Measurements from ENCODE around the gene CEP192.

DNA sequence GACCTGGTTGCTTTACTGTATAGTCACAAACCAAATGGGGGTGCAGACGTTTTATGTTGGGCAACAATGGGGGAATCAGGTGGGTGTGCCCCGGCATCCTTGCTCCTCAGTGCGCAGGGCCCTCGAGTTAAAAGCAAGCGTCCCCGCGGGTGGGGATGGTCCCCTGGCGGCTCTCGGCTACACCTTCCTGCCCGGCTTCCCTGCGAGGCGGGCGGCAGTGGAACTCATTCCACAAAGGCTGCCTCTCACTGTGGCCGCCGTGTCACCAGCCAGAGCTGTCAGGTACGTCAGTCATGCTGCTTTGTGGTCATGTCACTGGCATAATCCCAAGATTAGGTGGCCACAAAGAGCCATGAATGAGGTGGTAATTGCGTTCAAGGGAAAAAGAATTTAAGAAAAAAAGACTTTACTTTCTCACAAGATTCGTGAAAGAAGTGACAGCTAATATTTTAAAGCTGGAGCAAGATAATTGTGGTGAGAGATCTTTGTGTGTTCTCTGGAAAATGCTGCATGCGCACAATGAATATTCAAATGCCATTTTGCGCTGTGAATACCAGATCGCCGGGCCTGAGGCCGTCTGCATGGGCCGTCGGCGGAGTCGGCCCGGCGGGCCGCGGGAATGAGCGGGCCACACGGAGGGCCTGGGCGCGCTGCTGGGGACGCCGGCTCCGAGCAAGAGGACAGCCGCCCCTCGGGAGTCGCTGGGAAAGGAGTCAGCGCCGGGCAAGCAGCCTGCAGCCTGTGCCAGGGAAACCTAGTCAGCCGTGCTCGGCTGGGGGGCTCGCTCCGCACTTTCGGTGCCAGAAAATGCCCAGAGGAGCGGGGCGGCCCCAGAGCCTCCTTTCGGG lies 145.1 kb downstream of the CEP192 start:
- TF ChIP-seq, protein P1, sequence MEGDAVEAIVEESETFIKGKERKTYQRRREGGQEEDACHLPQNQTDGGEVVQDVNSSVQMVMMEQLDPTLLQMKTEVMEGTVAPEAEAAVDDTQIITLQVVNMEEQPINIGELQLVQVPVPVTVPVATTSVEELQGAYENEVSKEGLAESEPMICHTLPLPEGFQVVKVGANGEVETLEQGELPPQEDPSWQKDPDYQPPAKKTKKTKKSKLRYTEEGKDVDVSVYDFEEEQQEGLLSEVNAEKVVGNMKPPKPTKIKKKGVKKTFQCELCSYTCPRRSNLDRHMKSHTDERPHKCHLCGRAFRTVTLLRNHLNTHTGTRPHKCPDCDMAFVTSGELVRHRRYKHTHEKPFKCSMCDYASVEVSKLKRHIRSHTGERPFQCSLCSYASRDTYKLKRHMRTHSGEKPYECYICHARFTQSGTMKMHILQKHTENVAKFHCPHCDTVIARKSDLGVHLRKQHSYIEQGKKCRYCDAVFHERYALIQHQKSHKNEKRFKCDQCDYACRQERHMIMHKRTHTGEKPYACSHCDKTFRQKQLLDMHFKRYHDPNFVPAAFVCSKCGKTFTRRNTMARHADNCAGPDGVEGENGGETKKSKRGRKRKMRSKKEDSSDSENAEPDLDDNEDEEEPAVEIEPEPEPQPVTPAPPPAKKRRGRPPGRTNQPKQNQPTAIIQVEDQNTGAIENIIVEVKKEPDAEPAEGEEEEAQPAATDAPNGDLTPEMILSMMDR (IDR thresholded peaks at IDR 0.05) = no peak
- no peak for TF ChIP-seq POLR2A (IDR thresholded peaks at IDR 0.05)

Measured in tibial nerve (tissue), 3 donors.